Thoracic aorta (tissue), 2 donors: Measurements from ENCODE around the gene SDF2L1. TPM values are rescaled to one million over a fixed set of nuclear protein-coding genes. Genes with fewer than 3 reads are reported as not detected.
A peak's percentile ranks its signal among the peaks of the same experiment; 100 is the strongest.

ENCODE experiments used
- ATAC-seq: fragments of 150-250 bp; one replicate; pipeline ENCODE4 v1.8.0; 2017; ENCODE audit warnings: low read depth; ENCODE audit not compliant: insufficient number of reproducible peaks, low FRiP score
- DNase-seq: peaks from one replicate; pipeline ENCODE4 v3.0.0-alpha.2; 2020; ENCODE audit warnings: low spot score
- H3K27ac ChIP-seq, 2 donors: fragments of 200-600 bp; sonication (generic); 1 replicate in 1 of 2; 2 replicates in 1 of 2; pipeline ENCODE4 v1.5.1; 2016; ENCODE audit warnings: mild to moderate bottlenecking in 2 of 2, moderate library complexity in 2 of 2
- H3K27me3 ChIP-seq: fragments of 200-600 bp; sonication (generic); replicated peaks from 2 replicates; pipeline ENCODE4 v1.6.0; 2016; ENCODE audit warnings: mild to moderate bottlenecking; ENCODE audit not compliant: insufficient read depth
- H3K36me3 ChIP-seq: fragments of 200-600 bp; sonication (generic); one replicate; pipeline ENCODE4 v1.5.1; 2016
- H3K4me1 ChIP-seq, 2 donors: fragments of 200-600 bp; sonication (generic); 1 replicate in 1 of 2; 2 replicates in 1 of 2; pipeline versions ENCODE4 v1.5.1 to v1.6.0; 2016; ENCODE audit warnings: low read depth in 2 of 2, mild to moderate bottlenecking in 1 of 2; ENCODE audit not compliant: control insufficient read depth in 1 of 2
- H3K4me3 ChIP-seq: fragments of 200-600 bp; sonication (generic); 2 replicates; pipeline ENCODE4 v1.5.1; 2016; ENCODE audit warnings: mild to moderate bottlenecking
- H3K9me3 ChIP-seq: fragments of 200-600 bp; sonication (generic); 2 replicates; pipeline ENCODE4 v1.5.1; 2016
- total RNA-seq, 2 donors: library from RNA; depleted of rRNA; stranded (reverse); fragments of >200 nt; gene quantifications; one replicate each; pipeline versions ENCODE4 v1.1.0 to v1.2.3, GENCODE V29; 2016
- TF ChIP-seq, protein P1 (sequence below): fragments of 200-600 bp; sonication (generic); IDR thresholded peaks from one replicate; pipeline ENCODE4 v1.5.1; 2019; ENCODE audit warnings: antibody characterized with exemption

Gene SDF2L1
- total RNA-seq, 2 donors from 2014 or later: 40.9 to 54.0 TPM

DNA sequence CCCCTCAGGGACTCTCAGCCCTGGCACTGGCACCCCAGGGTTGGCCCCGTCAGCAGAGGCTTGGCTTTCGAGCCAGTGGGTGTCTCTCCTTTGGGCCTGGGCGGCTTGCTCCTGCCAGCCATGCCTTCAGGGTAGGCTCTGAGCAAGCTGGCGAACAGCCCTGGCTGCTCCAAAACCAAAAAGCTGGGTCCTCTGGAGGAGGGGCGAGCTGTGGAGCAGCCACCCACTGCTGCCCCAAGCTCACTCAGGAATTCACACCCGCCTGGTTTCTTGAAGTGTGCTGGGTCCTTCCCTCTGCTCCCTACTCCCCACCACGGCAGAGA lies 18.5 kb upstream of the SDF2L1 start:
- peaks cover 14 to 36% of the 10 kb centered on the region in 2 donors for H3K4me1 ChIP-seq
- H3K27me3 ChIP-seq: no peaks in the 10 kb centered on the region
- no peak for ATAC-seq

DNA sequence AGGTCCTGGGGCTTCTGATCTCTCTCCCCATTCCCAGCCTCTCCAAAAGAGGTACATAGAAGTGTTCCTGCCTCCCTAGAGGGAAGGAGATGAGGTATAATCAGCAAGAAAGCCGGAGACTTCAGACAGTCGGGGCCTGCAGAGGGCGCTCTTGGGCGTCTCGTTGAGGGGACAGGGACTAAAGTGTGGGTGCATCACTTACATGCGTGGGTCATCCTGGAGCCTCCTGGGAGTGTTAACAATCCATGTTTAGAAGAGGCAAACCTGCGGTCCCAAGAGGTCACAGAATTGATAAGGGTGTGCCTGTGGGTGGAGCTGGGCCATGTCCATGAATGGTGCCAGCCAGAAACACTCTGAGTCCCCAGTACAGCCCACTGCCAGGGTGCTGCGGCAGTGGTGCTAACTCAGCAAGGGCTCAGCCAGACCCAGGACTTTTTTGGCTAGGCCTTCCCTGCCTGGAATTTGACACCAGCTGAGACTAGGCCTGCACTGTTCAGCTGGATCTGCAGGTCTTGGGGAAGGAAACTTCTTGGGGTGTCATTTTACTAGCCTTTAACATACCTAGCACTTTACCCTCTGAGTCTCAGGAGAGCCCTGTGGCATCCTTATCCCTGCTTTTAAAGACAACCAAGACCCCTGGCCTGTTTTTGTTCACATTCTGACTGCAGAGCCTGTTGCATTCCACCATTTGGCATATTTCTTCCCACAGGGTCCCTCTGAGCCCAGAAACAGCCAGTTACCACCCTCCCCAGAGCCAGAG lies 17.8 kb upstream of the SDF2L1 start:
- ATAC-seq (no peak), DNase-seq (no peak)
- H3K9me3 ChIP-seq: no peaks in the 10 kb centered on the region
- no peaks in the 10 kb centered on the region for H3K27me3 ChIP-seq
- TF ChIP-seq, protein P1, sequence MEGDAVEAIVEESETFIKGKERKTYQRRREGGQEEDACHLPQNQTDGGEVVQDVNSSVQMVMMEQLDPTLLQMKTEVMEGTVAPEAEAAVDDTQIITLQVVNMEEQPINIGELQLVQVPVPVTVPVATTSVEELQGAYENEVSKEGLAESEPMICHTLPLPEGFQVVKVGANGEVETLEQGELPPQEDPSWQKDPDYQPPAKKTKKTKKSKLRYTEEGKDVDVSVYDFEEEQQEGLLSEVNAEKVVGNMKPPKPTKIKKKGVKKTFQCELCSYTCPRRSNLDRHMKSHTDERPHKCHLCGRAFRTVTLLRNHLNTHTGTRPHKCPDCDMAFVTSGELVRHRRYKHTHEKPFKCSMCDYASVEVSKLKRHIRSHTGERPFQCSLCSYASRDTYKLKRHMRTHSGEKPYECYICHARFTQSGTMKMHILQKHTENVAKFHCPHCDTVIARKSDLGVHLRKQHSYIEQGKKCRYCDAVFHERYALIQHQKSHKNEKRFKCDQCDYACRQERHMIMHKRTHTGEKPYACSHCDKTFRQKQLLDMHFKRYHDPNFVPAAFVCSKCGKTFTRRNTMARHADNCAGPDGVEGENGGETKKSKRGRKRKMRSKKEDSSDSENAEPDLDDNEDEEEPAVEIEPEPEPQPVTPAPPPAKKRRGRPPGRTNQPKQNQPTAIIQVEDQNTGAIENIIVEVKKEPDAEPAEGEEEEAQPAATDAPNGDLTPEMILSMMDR: no peak
- H3K36me3 ChIP-seq: no peaks in the 10 kb centered on the region
- peaks cover 14 to 42% of the 10 kb centered on the region in 2 donors for H3K4me1 ChIP-seq
- H3K27ac ChIP-seq: peak overlapping the region; percentile 64 to 68
- H3K4me3 ChIP-seq: peak overlapping the region; percentile 41

More for the DNA sequence above, 18.5 kb upstream of the SDF2L1 start:
- Histone ChIP-seq H3K36me3 (no peaks in the 10 kb centered on the region), H3K4me3 (peak overlapping the region; percentile 41), H3K9me3 (no peaks in the 10 kb centered on the region), H3K27ac (peak overlapping the region; percentile 64 to 68)
- TF ChIP-seq, protein P1: no peak
- DNase-seq: no peak

DNA sequence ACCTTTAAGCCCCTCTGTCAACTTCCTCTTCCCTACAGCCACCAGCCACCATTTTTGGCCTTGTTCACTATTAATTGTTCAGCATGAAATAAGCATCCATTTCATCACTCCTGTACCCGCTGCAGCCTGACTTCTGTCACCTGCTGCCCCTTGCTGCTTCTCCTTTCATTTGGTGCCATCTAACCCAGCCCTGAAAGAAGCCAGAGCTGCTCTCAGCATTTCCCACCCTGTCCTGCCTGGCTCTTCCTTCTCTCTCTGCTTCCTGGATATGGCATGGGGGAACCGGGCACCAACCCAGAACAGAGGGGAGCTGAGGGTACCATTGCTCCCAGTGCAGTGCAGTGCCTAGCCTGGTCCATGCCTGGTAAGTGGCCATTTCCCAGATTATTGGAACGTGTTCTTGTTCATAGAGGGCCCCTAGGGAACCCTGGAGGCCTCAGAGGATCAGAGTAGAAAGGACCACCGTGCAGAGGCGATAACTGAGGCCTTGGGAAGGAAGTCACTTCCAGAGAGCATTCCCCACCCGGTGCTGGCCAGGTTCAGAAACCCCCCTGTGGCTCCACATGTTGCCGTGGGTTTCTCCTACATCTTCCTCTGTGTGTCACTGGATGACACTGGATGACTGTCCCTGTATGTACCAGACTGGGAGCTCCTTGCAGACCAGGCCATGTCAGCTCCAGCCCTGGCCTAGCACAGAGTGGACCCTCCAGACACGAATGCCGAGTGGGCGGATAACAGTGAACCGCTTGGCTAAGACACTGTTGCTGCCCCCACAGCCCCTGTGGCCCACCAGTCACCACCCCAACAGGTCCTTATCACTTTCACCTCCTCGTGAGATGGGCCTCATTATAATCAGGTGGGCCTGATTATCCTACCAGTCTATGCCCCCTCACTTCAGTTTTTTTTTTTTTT lies 17.0 kb upstream of the SDF2L1 start:
- Histone ChIP-seq H3K36me3 (no peaks in the 10 kb centered on the region), H3K27ac (no peak overlapping the region), H3K9me3 (no peaks in the 10 kb centered on the region), H3K27me3 (no peaks in the 10 kb centered on the region), H3K4me3 (no peak overlapping the region), H3K4me1 (peaks cover 14 to 44% of the 10 kb centered on the region in 2 donors)
- DNase-seq (no peak), ATAC-seq (no peak)
- TF ChIP-seq, protein P1: no peak

DNA sequence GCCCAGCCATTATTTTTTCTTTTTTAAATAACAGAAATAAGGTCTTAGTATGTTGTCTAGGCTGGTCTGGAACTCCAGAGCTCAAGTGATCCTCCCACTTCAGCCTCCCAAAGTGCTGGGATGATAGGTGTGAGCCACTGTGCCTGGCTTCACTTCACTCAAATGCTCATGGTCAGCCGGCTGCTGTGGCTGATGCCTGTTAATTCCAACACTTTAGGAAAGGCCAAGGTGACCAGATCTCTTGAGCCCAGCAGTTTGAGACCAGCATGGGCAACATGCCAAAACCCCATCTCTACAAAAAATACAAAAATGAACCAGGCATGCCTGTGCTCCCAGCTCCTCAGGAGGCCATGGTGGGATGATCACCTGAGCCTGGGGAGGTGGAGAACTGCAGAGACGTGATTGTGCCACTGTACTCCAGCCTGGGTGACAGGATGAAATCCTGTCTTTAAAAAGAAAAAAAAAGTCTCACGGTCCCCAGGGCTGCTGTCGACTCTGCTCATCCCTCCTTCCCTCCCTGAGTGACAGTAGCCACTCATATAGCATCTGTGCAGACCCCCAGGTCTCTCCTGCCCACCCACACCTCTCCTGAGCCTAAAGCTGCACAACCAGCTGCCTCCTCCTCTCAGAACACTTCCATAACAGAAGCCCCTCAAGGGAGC lies 15.9 kb upstream of the SDF2L1 start:
- no peak for ATAC-seq
- Histone ChIP-seq H3K36me3 (no peaks in the 10 kb centered on the region), H3K9me3 (no peaks in the 10 kb centered on the region), H3K27ac (no peak overlapping the region), H3K27me3 (no peaks in the 10 kb centered on the region), H3K4me1 (peaks cover 14 to 47% of the 10 kb centered on the region in 2 donors), H3K4me3 (no peak overlapping the region)
- no peak for DNase-seq
- TF ChIP-seq, protein P1: no peak
